B cell (primary cell): ENCODE measurements around the gene PPIP5K2.
"Not testable (repeated sequence)": the region's sequence is repeated elsewhere in the genome, so short reads cannot be mapped to it uniquely, and the experiment has no call there.

ENCODE experiments used
- EZH2 ChIP-seq: IDR thresholded peaks from 2 replicates; pipeline ENCODE4 v1.6.1; 2012; ENCODE audit warnings: borderline replicate concordance, low read depth, mild to moderate bottlenecking, moderate library complexity, low read length; ENCODE audit not compliant: insufficient read depth, poor library complexity, severe bottlenecking
- TF ChIP-seq, protein P1 (sequence below): fragments of 200-600 bp; IDR thresholded peaks from one replicate; pipeline ENCODE4 v1.8.0; 2022; ENCODE audit warnings: antibody characterized with exemption, mild to moderate bottlenecking

DNA sequence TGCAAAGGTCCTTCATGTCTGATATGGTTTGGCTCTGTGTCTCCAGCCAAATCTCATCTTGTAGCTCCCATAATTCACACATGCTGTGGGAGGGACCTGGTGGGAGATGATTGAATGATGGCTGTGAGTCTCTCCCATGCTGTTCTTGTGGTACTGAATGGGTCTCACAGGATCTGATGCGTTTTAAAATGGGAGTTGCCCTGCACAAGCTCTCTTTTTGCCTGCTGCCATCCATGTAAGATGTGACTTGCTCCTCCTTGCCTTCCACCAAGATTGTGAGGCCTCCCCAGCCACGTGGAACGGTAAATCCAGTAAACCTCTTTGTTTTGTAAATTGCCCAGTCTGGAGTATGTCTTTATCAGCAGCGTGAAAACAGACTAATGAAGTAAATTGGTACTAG, 46.6 kb upstream of the PPIP5K2 start:
- TF ChIP-seq, protein P1, sequence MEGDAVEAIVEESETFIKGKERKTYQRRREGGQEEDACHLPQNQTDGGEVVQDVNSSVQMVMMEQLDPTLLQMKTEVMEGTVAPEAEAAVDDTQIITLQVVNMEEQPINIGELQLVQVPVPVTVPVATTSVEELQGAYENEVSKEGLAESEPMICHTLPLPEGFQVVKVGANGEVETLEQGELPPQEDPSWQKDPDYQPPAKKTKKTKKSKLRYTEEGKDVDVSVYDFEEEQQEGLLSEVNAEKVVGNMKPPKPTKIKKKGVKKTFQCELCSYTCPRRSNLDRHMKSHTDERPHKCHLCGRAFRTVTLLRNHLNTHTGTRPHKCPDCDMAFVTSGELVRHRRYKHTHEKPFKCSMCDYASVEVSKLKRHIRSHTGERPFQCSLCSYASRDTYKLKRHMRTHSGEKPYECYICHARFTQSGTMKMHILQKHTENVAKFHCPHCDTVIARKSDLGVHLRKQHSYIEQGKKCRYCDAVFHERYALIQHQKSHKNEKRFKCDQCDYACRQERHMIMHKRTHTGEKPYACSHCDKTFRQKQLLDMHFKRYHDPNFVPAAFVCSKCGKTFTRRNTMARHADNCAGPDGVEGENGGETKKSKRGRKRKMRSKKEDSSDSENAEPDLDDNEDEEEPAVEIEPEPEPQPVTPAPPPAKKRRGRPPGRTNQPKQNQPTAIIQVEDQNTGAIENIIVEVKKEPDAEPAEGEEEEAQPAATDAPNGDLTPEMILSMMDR, result not testable (repeated sequence)
- not testable (repeated sequence) for TF ChIP-seq EZH2
